HepG2 (cell line): Measurements from ENCODE around the gene CUL4A. TPM values are rescaled to one million over a fixed set of nuclear protein-coding genes. Genes with fewer than 3 reads are reported as not detected.

ENCODE experiments used
- BATF2 ChIP-seq: sonication (generic); formaldehyde crosslinking; IDR thresholded peaks from 2 replicates; pipeline ENCODE4 v1.8.0; 2022; ENCODE audit warnings: mild to moderate bottlenecking, missing genetic modification reagents, moderate library complexity
- CHD2 ChIP-seq: IDR thresholded peaks from 2 replicates; pipeline ENCODE4 v1.6.1; 2011; ENCODE audit warnings: low read depth, low read length, improper control_type of control experiment
- KDM5A ChIP-seq: fragments of 200-600 bp; sonication (generic); IDR thresholded peaks from 2 replicates; pipeline ENCODE4 v1.7.0; 2018; ENCODE audit warnings: antibody characterized with exemption, mild to moderate bottlenecking, low read length, borderline replicate concordance
- PBX2 ChIP-seq: IDR thresholded peaks from 2 replicates; pipeline ENCODE4 v1.6.1; 2016; ENCODE audit warnings: control low read depth
- RFX5 ChIP-seq: IDR thresholded peaks from 2 replicates; pipeline ENCODE4 v1.6.1; 2011; ENCODE audit warnings: low read depth, low read length, improper control_type of control experiment
- SALL2 ChIP-seq: sonication (generic); formaldehyde crosslinking; IDR thresholded peaks from 2 replicates; pipeline ENCODE4 v1.8.1; 2023; ENCODE audit warnings: mild to moderate bottlenecking, missing genetic modification reagents, inconsistent platforms
- ZNF142 ChIP-seq: sonication (generic); formaldehyde crosslinking; IDR thresholded peaks from 2 replicates; pipeline ENCODE4 v1.4.0; 2020; ENCODE audit warnings: missing genetic modification reagents
- ZNF326 ChIP-seq: sonication (generic); formaldehyde crosslinking; IDR thresholded peaks from 2 replicates; pipeline ENCODE4 v1.4.0; 2020; ENCODE audit warnings: missing genetic modification reagents, borderline replicate concordance
- ZNF574 ChIP-seq: sonication (generic); formaldehyde crosslinking; IDR thresholded peaks from 2 replicates; pipeline ENCODE4 v1.4.0; 2020; ENCODE audit warnings: missing genetic modification reagents
- ZNF646 ChIP-seq: sonication (generic); formaldehyde crosslinking; IDR thresholded peaks from 2 replicates; pipeline ENCODE4 v1.9.0; 2021; ENCODE audit warnings: mild to moderate bottlenecking, missing genetic modification reagents
- polyA plus RNA-seq, 8 experiments: library from polyadenylated mRNA; depleted of rRNA in 3 of 8; stranded (reverse) in 7 of 8; unstranded in 1 of 8; fragments of >200 nt; fragmentation: Illumina TruSeq in 4 of 8; extraction: Trizol in 4 of 8; gene quantifications; 2 replicates each; pipeline versions ENCODE4 v1.2.1 to v1.2.3, GENCODE V29; 2011 to 2016; ENCODE audit warnings: low read depth in 4 of 8, missing spikeins in 1 of 8, mixed read lengths in 1 of 8; ENCODE audit not compliant: insufficient read depth in 1 of 8
- total RNA-seq, 5 experiments: library from RNA; depleted of rRNA; stranded (reverse); fragments of >200 nt; fragmentation: Illumina TruSeq; extraction: Trizol; gene quantifications; 2 replicates each; pipeline ENCODE4 v1.2.3, GENCODE V29; 2016; ENCODE audit warnings: low read depth in 1 of 5

CUL4A gene
- total and polyA plus RNA-seq, 2 of the 13 experiments (the other 11 are each of a cell fraction or from before 2014, with no cell fraction given), result 51.2 to 75.3 TPM

GRCh38 chr13:113298043-113298945 lies 88.9 kb downstream of the CUL4A start (continued):
- TF ChIP-seq ZNF646, result no peak
- TF ChIP-seq ZNF326 (CRISPR knock-in tag), result no peak
- TF ChIP-seq KDM5A, result no peak
- TF ChIP-seq PBX2 (CRISPR knock-in tag), result no peak
- no peak for TF ChIP-seq BATF2 (CRISPR knock-in tag)
- TF ChIP-seq CHD2, result no peak
- no peak for TF ChIP-seq ZNF574
- no peak for TF ChIP-seq ZNF142 (CRISPR knock-in tag)
- no peak for TF ChIP-seq RFX5
- TF ChIP-seq SALL2 (CRISPR knock-in tag), result no peak
